HepG2 (cell line): ENCODE results near the gene RASSF4.

Experiments
- GTF2F1 ChIP-seq: fragments of 150-350 bp; IDR thresholded peaks from 2 replicates; pipeline ENCODE4 v1.6.1; 2014; ENCODE audit warnings: low read length
- MXI1 ChIP-seq: IDR thresholded peaks from 3 replicates; pipeline ENCODE4 v1.6.1; 2012; ENCODE audit warnings: low read depth, low read length, inconsistent platforms, borderline replicate concordance
- ZFX ChIP-seq: sonication (generic); formaldehyde crosslinking; IDR thresholded peaks from 2 replicates; pipeline ENCODE4 v1.4.0; 2020; ENCODE audit warnings: mild to moderate bottlenecking, low read depth, missing genetic modification reagents, moderate library complexity
- ZMYM4 ChIP-seq: sonication (generic); formaldehyde crosslinking; IDR thresholded peaks from 2 replicates; pipeline ENCODE4 v1.8.1; 2023; ENCODE audit warnings: mild to moderate bottlenecking, missing genetic modification reagents
- ZNF335 ChIP-seq: sonication (generic); formaldehyde crosslinking; IDR thresholded peaks from 2 replicates; pipeline ENCODE4 v1.4.0; 2020; ENCODE audit warnings: missing genetic modification reagents
- TF ChIP-seq, protein P1 (sequence below): sonication (generic); formaldehyde crosslinking; conservative IDR thresholded peaks from 2 replicates; pipeline ENCODE4 v1.4.0; 2020; ENCODE audit warnings: missing genetic modification reagents

DNA sequence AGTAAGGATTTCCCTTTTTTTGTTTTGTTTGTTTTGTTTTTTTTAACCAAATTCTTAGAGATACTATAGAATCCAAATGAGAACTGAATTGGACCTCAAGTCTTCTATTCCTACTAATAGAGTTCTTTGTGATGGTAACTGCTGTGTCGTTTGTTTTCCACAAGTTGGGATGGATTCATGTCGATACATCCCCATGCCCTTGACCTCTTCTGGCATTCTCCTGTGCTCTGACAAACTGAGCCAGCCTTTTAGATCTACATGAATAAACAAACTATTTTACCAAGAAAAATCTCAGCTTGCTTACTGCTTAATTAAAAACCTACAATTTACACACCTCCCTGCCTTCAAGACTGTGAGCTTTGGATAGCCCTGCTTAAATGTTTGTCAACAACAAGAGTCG lies 45.1 kb downstream of the RASSF4 start:
- TF ChIP-seq ZNF335 (CRISPR knock-in tag) (no peak), GTF2F1 (no peak), MXI1 (no peak), ZMYM4 (CRISPR knock-in tag) (no peak), ZFX (CRISPR knock-in tag) (no peak)
- TF ChIP-seq, protein P1, sequence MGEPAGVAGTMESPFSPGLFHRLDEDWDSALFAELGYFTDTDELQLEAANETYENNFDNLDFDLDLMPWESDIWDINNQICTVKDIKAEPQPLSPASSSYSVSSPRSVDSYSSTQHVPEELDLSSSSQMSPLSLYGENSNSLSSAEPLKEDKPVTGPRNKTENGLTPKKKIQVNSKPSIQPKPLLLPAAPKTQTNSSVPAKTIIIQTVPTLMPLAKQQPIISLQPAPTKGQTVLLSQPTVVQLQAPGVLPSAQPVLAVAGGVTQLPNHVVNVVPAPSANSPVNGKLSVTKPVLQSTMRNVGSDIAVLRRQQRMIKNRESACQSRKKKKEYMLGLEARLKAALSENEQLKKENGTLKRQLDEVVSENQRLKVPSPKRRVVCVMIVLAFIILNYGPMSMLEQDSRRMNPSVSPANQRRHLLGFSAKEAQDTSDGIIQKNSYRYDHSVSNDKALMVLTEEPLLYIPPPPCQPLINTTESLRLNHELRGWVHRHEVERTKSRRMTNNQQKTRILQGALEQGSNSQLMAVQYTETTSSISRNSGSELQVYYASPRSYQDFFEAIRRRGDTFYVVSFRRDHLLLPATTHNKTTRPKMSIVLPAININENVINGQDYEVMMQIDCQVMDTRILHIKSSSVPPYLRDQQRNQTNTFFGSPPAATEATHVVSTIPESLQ (CRISPR knock-in tag), result no peak
